Tibial nerve (tissue), 4 donors: ENCODE data around the gene TTN. TPM values are rescaled to one million over a fixed set of nuclear protein-coding genes. Genes with fewer than 3 reads are reported as not detected.

Source experiments
- DNase-seq, 2 donors: peaks; one replicate each; pipeline ENCODE4 v3.0.0-alpha.2; 2019; ENCODE audit warnings: low spot score in 2 of 2
- H3K27ac ChIP-seq, 4 donors: fragments of 200-600 bp; sonication (generic) in 3 of 4; one replicate each; pipeline ENCODE4 v1.5.1; 2017 to 2019; ENCODE audit warnings: mild to moderate bottlenecking in 1 of 4
- H3K27me3 ChIP-seq, 2 donors: fragments of 200-600 bp; sonication (generic) in 1 of 2; one replicate each; pipeline versions ENCODE4 v1.5.1 to v1.6.0; 2017 to 2019
- H3K36me3 ChIP-seq, 3 donors: fragments of 200-600 bp; sonication (generic); one replicate each; pipeline ENCODE4 v1.5.1; 2018 to 2019
- H3K4me1 ChIP-seq, 4 donors: fragments of 200-600 bp; sonication (generic) in 3 of 4; one replicate each; pipeline ENCODE4 v1.5.1; 2017 to 2019
- H3K4me3 ChIP-seq, 4 donors: fragments of 200-600 bp; sonication (generic) in 3 of 4; one replicate each; pipeline ENCODE4 v1.5.1; 2017 to 2019; ENCODE audit warnings: mild to moderate bottlenecking in 1 of 4, moderate library complexity in 1 of 4
- H3K9me3 ChIP-seq, 4 donors: fragments of 200-600 bp; sonication (generic) in 3 of 4; one replicate each; pipeline ENCODE4 v1.5.1; 2017 to 2019
- EP300 ChIP-seq, 2 donors: sonication (generic); formaldehyde crosslinking; IDR thresholded peaks; one replicate each; pipeline ENCODE4 v1.6.1; 2017; ENCODE audit warnings: antibody characterized with exemption in 2 of 2, mild to moderate bottlenecking in 1 of 2
- POLR2A ChIP-seq, 2 donors: fragments of 450-650 bp; IDR thresholded peaks; one replicate each; pipeline ENCODE4 v1.6.1; 2017; ENCODE audit warnings: antibody characterized with exemption in 2 of 2, mild to moderate bottlenecking in 2 of 2, moderate library complexity in 2 of 2
- WGBS, 2 donors: methylation state at CpG; one replicate each; pipeline ENCODE4 v1.1.5; 2018; 5-methylcytosine and 5-hydroxymethylcytosine counted together
- total RNA-seq, 4 donors: library from RNA; depleted of rRNA; stranded (reverse); fragments of >200 nt; gene quantifications; one replicate each; pipeline ENCODE4 v1.1.0, GENCODE V29; 2016
- TF ChIP-seq, protein P1 (sequence below), 5 experiments: fragments of 200-600 bp in 3 of 5; fragments of 450-650 bp in 2 of 5; sonication (generic) in 3 of 5; IDR thresholded peaks; one replicate each; pipeline ENCODE4 v1.5.1; 2016 to 2019; ENCODE audit warnings: antibody characterized with exemption in 5 of 5, mild to moderate bottlenecking in 3 of 5, moderate library complexity in 2 of 5

The TTN gene
- total RNA-seq, 4 donors from 2014 or later, result 4.7 to 15.5 (median 9.2) TPM

DNA sequence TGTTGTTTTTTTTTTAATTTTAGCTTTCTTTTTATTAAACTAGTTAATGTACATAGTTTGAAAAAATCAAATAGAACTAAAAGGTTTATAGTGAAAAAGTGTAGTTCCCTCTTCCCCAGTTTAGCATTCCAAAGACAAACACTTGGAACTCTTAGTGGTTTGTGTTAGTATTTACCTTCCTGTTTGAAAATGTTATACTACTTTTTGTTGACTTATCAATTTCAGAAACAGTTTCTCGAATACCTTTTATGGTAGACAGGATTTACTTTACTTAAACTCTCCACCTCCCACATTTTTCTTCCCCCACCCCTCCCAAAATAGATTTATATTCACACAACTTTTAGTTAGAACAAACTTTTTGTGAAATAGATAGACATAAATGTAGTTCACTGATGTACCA lies 300.3 kb downstream of the TTN start:
- TF ChIP-seq POLR2A (IDR thresholded peaks at IDR 0.05), result no peak
- TF ChIP-seq EP300 (IDR thresholded peaks at IDR 0.05), result no peak
- TF ChIP-seq, protein P1, sequence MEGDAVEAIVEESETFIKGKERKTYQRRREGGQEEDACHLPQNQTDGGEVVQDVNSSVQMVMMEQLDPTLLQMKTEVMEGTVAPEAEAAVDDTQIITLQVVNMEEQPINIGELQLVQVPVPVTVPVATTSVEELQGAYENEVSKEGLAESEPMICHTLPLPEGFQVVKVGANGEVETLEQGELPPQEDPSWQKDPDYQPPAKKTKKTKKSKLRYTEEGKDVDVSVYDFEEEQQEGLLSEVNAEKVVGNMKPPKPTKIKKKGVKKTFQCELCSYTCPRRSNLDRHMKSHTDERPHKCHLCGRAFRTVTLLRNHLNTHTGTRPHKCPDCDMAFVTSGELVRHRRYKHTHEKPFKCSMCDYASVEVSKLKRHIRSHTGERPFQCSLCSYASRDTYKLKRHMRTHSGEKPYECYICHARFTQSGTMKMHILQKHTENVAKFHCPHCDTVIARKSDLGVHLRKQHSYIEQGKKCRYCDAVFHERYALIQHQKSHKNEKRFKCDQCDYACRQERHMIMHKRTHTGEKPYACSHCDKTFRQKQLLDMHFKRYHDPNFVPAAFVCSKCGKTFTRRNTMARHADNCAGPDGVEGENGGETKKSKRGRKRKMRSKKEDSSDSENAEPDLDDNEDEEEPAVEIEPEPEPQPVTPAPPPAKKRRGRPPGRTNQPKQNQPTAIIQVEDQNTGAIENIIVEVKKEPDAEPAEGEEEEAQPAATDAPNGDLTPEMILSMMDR (IDR thresholded peaks at IDR 0.05), result no peak
- Histone ChIP-seq H3K36me3 (peaks cover 0 to 60% (median 4%) of the 10 kb centered on the region in 3 donors), H3K9me3 (no peaks in the 10 kb centered on the region), H3K27me3 (no peaks in the 10 kb centered on the region), H3K27ac (peak overlapping the region in 1 of 4 donors; percentile 20), H3K4me3 (no peak overlapping the region), H3K4me1 (no peaks in the 10 kb centered on the region)
- 94 to 97% methylated on average over 1 of the region's 1 CpG for WGBS, 2 donors
- no peak for DNase-seq

DNA sequence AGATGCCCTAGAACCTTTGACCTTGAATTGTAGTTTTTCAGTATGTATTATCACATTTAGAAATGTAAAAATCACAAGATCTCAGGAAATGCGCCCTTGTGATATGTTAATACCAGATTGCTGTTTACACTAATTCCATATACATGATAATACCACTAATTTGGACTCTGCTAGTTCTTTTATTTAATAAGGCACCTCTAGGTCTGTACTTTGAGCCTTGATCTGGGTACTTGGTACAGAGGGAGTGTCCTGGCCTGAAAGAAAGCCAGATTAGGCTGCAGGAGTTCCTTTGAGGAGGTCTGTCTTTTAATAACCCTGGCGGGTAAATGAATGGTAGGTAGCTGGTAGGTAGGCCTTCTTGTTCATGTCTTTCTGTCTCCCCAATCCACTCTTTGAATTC lies 300.7 kb downstream of the TTN start:
- Histone ChIP-seq H3K36me3 (peaks cover 0 to 60% (median 4%) of the 10 kb centered on the region in 3 donors), H3K27ac (peak overlapping the region in 1 of 4 donors; percentile 20), H3K4me3 (no peak overlapping the region), H3K27me3 (no peaks in the 10 kb centered on the region), H3K9me3 (no peaks in the 10 kb centered on the region), H3K4me1 (no peaks in the 10 kb centered on the region)
- DNase-seq, result no peak
- 95 to 98% methylated on average over 2 of the region's 2 CpGs for WGBS, 2 donors
- TF ChIP-seq EP300 (IDR thresholded peaks at IDR 0.05) (no peak), POLR2A (IDR thresholded peaks at IDR 0.05) (no peak)
- TF ChIP-seq, protein P1 (IDR thresholded peaks at IDR 0.05), result no peak

DNA sequence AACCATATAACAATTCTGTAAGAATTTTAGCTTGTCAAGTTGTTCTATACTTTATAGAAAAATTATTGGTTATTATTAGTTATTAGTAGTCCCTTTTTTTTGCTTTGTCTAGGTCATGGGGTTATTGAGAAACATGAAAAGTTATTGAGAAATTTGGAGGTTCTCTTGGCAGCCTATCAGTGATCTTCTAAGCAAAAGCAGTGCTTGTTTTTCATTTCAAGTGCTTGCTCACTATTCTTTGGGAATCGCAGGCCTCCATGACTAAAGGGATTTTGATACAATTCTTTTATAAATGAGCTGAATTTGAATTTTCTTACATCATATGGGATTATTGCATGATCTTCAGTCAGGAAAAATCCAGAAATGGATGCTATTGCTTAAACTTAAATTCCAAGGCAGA lies 301.1 kb downstream of the TTN start:
- no peaks in the 10 kb centered on the region for H3K4me1 ChIP-seq
- H3K9me3 ChIP-seq, result no peaks in the 10 kb centered on the region
- peaks cover 0 to 62% (median 4%) of the 10 kb centered on the region in 3 donors for H3K36me3 ChIP-seq
- 65 to 78% methylated on average over 1 of the region's 1 CpG for WGBS, 2 donors
- TF ChIP-seq POLR2A (IDR thresholded peaks at IDR 0.05), result no peak
- TF ChIP-seq, protein P1 (IDR thresholded peaks at IDR 0.05), result no peak
- TF ChIP-seq EP300 (IDR thresholded peaks at IDR 0.05), result no peak
- no peak for DNase-seq
- no peak overlapping the region for H3K4me3 ChIP-seq
- no peaks in the 10 kb centered on the region for H3K27me3 ChIP-seq
- no peak overlapping the region for H3K27ac ChIP-seq

DNA sequence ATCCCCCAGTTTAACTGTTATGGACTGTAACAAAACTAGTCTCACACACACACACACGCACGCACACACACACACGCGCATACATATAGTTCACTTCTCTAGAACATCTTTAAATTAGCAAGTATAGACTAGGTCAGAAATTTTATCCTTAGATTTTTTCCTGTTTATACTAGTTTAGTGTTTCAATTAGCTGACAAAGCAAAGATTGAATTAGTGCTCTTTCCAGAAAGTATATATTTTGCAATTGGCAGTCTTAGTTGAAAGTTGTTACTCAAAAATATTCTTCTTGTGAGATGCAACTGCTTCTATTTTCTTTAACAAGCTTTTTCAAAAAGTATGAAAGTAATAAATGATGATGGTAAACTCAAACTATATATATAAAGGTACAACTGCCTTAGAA lies 304.5 kb downstream of the TTN start:
- TF ChIP-seq POLR2A (IDR thresholded peaks at IDR 0.05), result no peak
- no peak for TF ChIP-seq EP300 (IDR thresholded peaks at IDR 0.05)
- TF ChIP-seq, protein P1 (IDR thresholded peaks at IDR 0.05), result no peak
- Histone ChIP-seq H3K27ac (no peak overlapping the region), H3K36me3 (peaks cover 0 to 72% (median 4%) of the 10 kb centered on the region in 3 donors), H3K9me3 (no peaks in the 10 kb centered on the region), H3K4me1 (no peaks in the 10 kb centered on the region), H3K4me3 (no peak overlapping the region), H3K27me3 (no peaks in the 10 kb centered on the region)
- DNase-seq, result no peak
- 55 to 95% methylated on average over 4 of the region's 4 CpGs for WGBS, 2 donors

DNA sequence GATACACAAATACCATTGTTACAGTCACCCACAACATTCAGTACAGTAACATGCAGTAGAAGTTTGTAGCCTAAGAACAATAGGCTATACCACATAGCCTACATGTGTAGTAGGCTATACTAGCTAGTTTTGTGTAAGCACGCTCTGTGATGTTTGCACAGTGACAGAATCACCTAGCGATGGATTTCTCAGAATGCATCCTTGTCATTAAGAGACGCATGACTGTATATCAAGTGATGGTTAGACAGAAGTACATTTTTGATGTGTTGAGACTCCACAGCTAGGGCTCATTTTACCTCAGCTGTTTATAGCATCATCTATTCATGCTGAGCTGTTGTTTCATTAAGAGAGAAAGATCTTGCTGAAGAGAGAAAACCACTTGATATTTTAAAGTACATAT lies 307.6 kb downstream of the TTN start:
- DNase-seq, result no peak
- no peak for TF ChIP-seq POLR2A (IDR thresholded peaks at IDR 0.05)
- TF ChIP-seq EP300 (IDR thresholded peaks at IDR 0.05), result no peak
- TF ChIP-seq, protein P1 (IDR thresholded peaks at IDR 0.05), result no peak
- no peaks in the 10 kb centered on the region for H3K9me3 ChIP-seq
- H3K27ac ChIP-seq, result no peak overlapping the region
- H3K36me3 ChIP-seq, result peaks cover 0 to 90% (median 1%) of the 10 kb centered on the region in 3 donors
- WGBS, 2 donors, result 96 to 97% methylated on average over 3 of the region's 3 CpGs
- H3K27me3 ChIP-seq, result no peaks in the 10 kb centered on the region
- no peak overlapping the region for H3K4me3 ChIP-seq
- H3K4me1 ChIP-seq, result no peaks in the 10 kb centered on the region
